ENCODE data around the gene NAA20. TPM values are rescaled to one million over a fixed set of nuclear protein-coding genes. Genes with fewer than 3 reads are reported as not detected.

Gene NAA20
- total RNA-seq, 8 experiments from 2014 or later, result 33.5 to 64.3 (median 44.4) TPM

DNA sequence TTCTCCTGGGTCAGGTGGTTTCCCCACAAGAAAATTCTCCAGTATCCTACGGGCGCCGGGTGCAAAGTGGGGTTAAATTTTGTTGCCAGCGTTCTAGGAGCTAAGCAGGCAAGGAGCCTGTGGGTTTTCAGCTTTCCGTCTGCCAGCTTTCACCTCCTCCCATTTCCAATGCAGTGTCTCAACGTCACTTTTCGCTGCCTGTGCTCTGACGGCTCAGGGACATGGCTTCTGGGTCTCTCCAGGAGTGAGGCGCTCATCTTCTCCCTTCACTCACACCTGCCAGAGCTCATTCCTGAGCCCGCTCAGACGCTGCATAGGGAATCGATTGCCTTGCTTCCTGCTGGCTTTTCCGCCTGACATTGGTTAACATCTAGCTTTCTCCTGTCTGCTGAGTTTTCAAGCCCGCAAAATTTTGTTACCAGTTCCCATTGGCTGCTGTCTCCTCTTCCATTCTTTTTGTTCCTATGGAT, 7.3 kb upstream of the NAA20 start:
- Histone ChIP-seq H3K4me1 (replicated peaks in 1 of 2) (peaks cover 10 to 12% of the 10 kb centered on the region in 2 donors), H3K27ac (peak overlapping the region in 1 of 2 donors; percentile 32), H3K4me3 (no peak overlapping the region)
- 28 to 73% (median 57%) methylated on average over 1 to 11 of the region's 14 CpGs; no CpG with 5 or more reads in 1 of the 10 experiments for WGBS, 10 experiments
- in situ Hi-C loops (cut with MboI; ENCODE audit: low pct_unique_long_range_greater_than_20kb in 2 of 9, low sequenced_read_pairs in 9 of 9, unreplicated experiment in 9 of 9), result loop anchor here in 4 of 9 experiments (10.0 to 25.0 kb wide), 3 partner anchors 223 to 323 kb away; no protein-coding TSS in a partner anchor
- ATAC-seq (replicated peaks in 6 of 8), result peak in 5 of 8 experiments; percentile 26 to 64 (median 57)

DNA sequence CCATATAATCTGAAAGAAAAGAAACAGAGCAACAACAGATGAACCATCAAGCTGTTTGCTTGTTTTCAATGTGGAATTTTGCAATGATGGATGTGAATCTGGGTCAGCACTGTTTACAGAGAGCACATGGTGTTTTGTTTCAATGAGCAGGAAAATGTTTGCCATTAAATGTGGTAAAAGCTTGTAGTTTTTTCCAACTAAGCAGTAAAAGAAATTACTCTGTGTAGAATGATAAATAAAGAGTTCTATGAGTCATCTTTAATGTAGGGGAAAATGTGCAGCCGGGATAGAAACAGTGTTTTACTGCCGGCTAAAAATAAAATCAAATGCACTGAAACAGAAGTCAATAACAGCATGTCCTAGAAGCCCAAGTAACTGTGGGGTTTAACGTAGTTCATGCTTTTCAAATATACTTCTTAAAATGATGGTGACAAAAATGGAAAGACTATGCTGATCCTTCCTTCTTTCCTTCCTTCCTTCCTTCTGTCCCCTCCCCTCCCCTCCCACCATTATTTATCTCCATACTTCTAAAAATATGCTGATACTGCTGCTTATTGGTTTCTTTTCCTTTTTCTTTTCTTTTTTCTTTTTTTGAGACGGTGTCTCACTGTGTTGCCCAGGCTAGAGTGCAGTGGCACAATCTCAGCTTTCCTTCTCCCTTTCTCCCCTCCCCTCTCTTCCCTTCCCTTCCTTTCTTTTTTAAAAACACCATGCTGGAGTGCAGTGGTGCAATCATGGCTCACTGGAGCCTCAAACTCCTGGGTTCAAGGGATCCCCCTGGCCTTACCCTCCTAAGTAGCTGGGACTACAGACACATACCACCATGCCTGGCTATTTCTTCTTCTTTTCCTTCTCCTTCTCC, 6.3 kb upstream of the NAA20 start:
- H3K27ac ChIP-seq, result no peak overlapping the region
- H3K4me3 ChIP-seq, result no peak overlapping the region
- ATAC-seq (replicated peaks in 6 of 8), result peak; percentile 49 to 89 (median 74)
- peaks cover 6 to 10% of the 10 kb centered on the region in 2 donors for H3K4me1 ChIP-seq (replicated peaks in 1 of 2)
- in situ Hi-C loops (cut with MboI; ENCODE audit: low pct_unique_long_range_greater_than_20kb in 2 of 9, low sequenced_read_pairs in 9 of 9, unreplicated experiment in 9 of 9), result loop anchor here in 3 of 9 experiments (25.0 kb wide), 2 partner anchors 224 to 324 kb away; no protein-coding TSS in a partner anchor
- WGBS, 10 experiments, result 0 to 71% (median 52%) methylated on average over 2 to 4 of the region's 4 CpGs; no CpG with 5 or more reads in 1 of the 10 experiments

DNA sequence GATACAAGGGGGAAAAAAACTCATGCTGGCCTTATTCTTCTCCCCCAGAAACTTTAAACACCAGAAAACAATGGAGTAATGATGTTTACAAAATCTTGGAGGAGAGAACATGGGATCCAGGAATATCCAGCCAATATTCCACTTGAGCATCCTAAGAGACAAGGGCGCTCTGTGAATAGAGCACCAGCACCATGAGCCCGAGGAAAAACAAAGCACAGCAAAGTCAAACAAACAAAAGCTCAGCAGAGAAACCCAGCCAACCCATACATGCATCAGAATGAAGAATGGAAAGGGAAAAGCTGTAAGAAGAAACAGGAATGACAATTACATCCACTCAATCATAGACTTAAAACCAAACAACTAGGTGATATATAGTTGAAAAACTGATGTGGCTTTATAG, 4.6 kb upstream of the NAA20 start:
- ATAC-seq (replicated peaks in 6 of 8), result peak in 1 of 8 experiments; percentile 37
- H3K4me3 ChIP-seq, result no peak overlapping the region
- 0 to 92% (median 60%) methylated on average over 1 to 2 of the region's 2 CpGs; no CpG with 5 or more reads in 5 of the 10 experiments for WGBS, 10 experiments
- peaks cover 9 to 10% of the 10 kb centered on the region in 2 donors for H3K4me1 ChIP-seq (replicated peaks in 1 of 2)
- in situ Hi-C loops (cut with MboI; ENCODE audit: low pct_unique_long_range_greater_than_20kb in 2 of 9, low sequenced_read_pairs in 9 of 9, unreplicated experiment in 9 of 9), result loop anchor here in 3 of 9 experiments (25.0 kb wide), 2 partner anchors 225 to 325 kb away; no protein-coding TSS in a partner anchor
- no peak overlapping the region for H3K27ac ChIP-seq

DNA sequence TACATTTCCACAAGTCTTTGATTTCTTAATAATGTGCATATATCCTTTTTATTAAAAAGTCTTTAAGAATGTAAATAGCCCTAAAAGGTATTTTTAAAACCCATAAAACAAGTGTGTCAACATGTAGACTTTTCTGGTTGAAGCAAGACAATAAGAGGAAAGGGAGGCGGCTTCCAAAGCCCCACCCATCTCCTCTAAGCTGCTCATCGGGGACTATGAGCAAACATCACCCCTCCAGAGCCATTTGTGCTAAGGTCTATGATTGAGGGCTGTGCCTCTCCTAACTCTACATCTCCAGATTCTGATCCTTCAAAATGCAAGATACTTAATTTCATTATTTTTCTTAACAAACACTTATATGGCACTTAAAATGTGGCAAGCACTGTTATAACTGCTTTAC, 2.5 kb upstream of the NAA20 start:
- no peak overlapping the region for H3K27ac ChIP-seq
- ATAC-seq (replicated peaks in 6 of 8), result no peak
- peaks cover 14 to 18% of the 10 kb centered on the region in 2 donors for H3K4me1 ChIP-seq (replicated peaks in 1 of 2)
- H3K4me3 ChIP-seq, result no peak overlapping the region
- in situ Hi-C loops (cut with MboI; ENCODE audit: low pct_unique_long_range_greater_than_20kb in 2 of 9, low sequenced_read_pairs in 9 of 9, unreplicated experiment in 9 of 9), result loop anchor here in 3 of 9 experiments (25.0 kb wide), 2 partner anchors 227 to 327 kb away; no protein-coding TSS in a partner anchor
- 20 to 58% (median 42%) methylated on average over 1 to 2 of the region's 2 CpGs; no CpG with 5 or more reads in 5 of the 10 experiments for WGBS, 10 experiments

DNA sequence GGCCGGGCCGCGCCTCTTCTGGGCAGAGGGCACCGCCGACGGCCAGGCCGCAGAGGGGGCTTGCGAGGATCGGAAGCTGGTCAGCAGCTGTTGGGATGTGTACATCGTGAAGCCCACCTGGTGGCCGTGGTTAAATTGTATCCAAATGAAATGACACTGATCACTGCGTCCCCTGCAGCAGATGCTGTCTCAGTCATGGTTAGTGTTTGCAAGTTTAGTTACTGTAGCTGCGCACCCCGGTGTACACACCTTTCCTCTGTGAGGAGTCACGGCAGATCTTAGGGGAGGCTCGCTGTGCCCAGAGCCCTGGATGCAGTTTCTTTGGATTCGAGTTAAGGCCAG, 653 bp downstream of the NAA20 start:
- 0 to 11% (median 0%) methylated on average over 1 to 6 of the region's 17 CpGs; no CpG with 5 or more reads in 3 of the 10 experiments for WGBS, 10 experiments
- in situ Hi-C loops (cut with MboI; ENCODE audit: low pct_unique_long_range_greater_than_20kb in 2 of 9, low sequenced_read_pairs in 9 of 9, unreplicated experiment in 9 of 9), result loop anchor here in 3 of 9 experiments (25.0 kb wide), 2 partner anchors 231 to 331 kb away; no protein-coding TSS in a partner anchor
- Histone ChIP-seq H3K27ac (peak overlapping the region; percentile 71 to 90), H3K4me3 (peak overlapping the region; percentile 58 to 99 (median 76)), H3K4me1 (replicated peaks in 1 of 2) (peaks cover 8 to 9% of the 10 kb centered on the region in 2 donors)
- peak in 2 of 8 experiments; percentile 3 to 5 for ATAC-seq (replicated peaks in 6 of 8)

DNA sequence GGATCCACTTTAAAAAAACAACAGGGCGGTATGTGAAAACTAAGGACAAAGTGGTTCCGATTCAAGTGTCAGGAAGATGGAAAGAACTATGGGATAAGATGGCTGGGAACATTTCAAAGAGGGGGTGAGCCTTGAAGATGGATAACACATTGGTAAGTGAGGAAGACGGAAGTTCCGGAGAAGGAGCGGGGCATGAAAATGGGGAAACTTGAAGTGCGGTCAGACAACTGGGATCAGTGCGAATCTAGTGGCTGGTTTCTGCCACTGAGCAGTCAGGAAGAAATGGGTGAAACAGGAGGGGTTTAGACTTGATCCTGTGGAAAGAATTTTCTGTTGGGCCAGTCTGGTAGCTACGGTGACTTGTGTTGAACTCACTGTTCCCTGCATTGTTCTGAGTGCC, 1.2 kb downstream of the NAA20 start:
- ATAC-seq (replicated peaks in 6 of 8), result no peak
- H3K4me3 ChIP-seq, result peak overlapping the region; percentile 58 to 99 (median 76)
- in situ Hi-C loops (cut with MboI; ENCODE audit: low pct_unique_long_range_greater_than_20kb in 2 of 9, low sequenced_read_pairs in 9 of 9, unreplicated experiment in 9 of 9), result loop anchor here in 3 of 9 experiments (25.0 kb wide), 2 partner anchors 231 to 331 kb away; no protein-coding TSS in a partner anchor
- H3K4me1 ChIP-seq (replicated peaks in 1 of 2), result peaks cover 8 to 9% of the 10 kb centered on the region in 2 donors
- H3K27ac ChIP-seq, result no peak overlapping the region
- 63 to 100% (median 84%) methylated on average over 1 to 8 of the region's 8 CpGs; no CpG with 5 or more reads in 1 of the 10 experiments for WGBS, 10 experiments

DNA sequence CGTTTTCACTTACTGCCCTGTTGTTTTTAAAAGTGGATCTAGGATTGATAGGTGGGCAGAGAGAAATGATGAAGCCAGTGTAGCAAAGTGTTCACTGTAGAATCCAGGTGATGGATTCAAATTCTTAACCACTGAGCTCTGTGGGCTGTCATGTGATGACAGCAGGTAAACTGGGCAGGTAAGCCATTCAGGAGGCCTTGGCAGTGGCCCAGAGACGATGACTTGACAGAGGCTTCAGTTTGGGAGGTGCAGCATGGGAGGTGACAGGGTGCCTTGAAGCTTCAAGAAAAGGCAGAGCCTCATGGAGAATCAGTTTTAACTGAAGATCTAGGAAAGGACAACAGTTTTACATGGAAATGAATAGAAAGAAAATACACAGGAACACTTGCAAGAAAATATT, 2.0 kb downstream of the NAA20 start:
- no peak overlapping the region for H3K27ac ChIP-seq
- WGBS, 10 experiments, result 64 to 100% (median 80%) methylated on average over 1 to 2 of the region's 2 CpGs; no CpG with 5 or more reads in 5 of the 10 experiments
- in situ Hi-C loops (cut with MboI; ENCODE audit: low pct_unique_long_range_greater_than_20kb in 2 of 9, low sequenced_read_pairs in 9 of 9, unreplicated experiment in 9 of 9), result loop anchor here in 3 of 9 experiments (25.0 kb wide), 2 partner anchors 232 to 332 kb away; no protein-coding TSS in a partner anchor
- peaks cover 8 to 9% of the 10 kb centered on the region in 2 donors for H3K4me1 ChIP-seq (replicated peaks in 1 of 2)
- H3K4me3 ChIP-seq, result no peak overlapping the region
- ATAC-seq (replicated peaks in 6 of 8), result no peak

DNA sequence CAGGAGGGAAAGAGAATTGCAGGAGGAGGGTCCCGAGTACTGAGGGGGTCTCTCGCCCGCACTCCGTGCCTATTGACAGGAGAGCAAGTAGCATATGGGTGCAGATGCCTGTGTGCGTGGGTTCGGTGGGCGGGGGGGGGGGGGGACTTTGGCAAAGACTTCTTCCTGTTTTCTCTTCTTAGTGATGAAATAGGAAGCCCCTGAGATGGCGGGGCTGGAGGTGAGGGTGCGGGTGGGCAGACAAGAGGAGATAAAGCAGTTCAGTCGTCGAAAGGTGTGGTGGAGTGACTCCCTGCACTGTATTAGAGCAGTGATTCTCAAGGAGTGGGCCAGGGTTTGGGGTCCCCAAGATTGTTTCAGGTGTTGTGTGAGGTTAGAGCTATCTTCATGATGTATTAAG, 3.7 kb downstream of the NAA20 start:
- H3K27ac ChIP-seq, result no peak overlapping the region
- H3K4me1 ChIP-seq (replicated peaks in 1 of 2), result peaks cover 8 to 9% of the 10 kb centered on the region in 2 donors
- H3K4me3 ChIP-seq, result no peak overlapping the region
- 87 to 100% (median 90%) methylated on average over 2 to 5 of the region's 11 CpGs; no CpG with 5 or more reads in 7 of the 10 experiments for WGBS, 10 experiments
- in situ Hi-C loops (cut with MboI; ENCODE audit: low pct_unique_long_range_greater_than_20kb in 2 of 9, low sequenced_read_pairs in 9 of 9, unreplicated experiment in 9 of 9), result loop anchor here in 3 of 9 experiments (25.0 kb wide), 2 partner anchors 234 to 334 kb away; no protein-coding TSS in a partner anchor
- ATAC-seq (replicated peaks in 6 of 8), result no peak

DNA sequence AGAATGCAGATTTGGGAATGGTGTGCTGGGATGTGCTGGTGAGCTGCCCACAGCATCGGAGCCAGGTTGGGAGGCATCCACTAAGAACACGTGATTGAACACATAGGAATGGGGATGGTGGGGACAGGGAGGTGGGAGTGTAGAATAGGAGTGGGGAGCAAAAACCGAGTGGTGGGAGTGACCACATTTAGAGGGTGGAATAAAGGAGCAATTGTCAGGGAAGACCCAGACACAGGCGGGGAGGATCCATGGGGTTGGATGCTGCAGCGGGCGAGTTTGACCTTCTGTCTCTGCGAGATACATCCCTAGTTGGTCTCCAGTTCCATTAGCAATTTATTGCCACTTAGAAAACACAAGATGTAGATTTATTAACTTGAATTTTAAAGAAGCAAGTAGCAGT, 4.7 kb downstream of the NAA20 start:
- ATAC-seq (replicated peaks in 6 of 8), result no peak
- H3K4me1 ChIP-seq (replicated peaks in 1 of 2), result peaks cover 6 to 8% of the 10 kb centered on the region in 2 donors
- in situ Hi-C loops (cut with MboI; ENCODE audit: low pct_unique_long_range_greater_than_20kb in 2 of 9, low sequenced_read_pairs in 9 of 9, unreplicated experiment in 9 of 9), result loop anchor here in 3 of 9 experiments (25.0 kb wide), 2 partner anchors 235 to 335 kb away; no protein-coding TSS in a partner anchor
- no peak overlapping the region for H3K4me3 ChIP-seq
- H3K27ac ChIP-seq, result no peak overlapping the region
- 33 to 100% (median 82%) methylated on average over 1 to 6 of the region's 7 CpGs; no CpG with 5 or more reads in 2 of the 10 experiments for WGBS, 10 experiments

DNA sequence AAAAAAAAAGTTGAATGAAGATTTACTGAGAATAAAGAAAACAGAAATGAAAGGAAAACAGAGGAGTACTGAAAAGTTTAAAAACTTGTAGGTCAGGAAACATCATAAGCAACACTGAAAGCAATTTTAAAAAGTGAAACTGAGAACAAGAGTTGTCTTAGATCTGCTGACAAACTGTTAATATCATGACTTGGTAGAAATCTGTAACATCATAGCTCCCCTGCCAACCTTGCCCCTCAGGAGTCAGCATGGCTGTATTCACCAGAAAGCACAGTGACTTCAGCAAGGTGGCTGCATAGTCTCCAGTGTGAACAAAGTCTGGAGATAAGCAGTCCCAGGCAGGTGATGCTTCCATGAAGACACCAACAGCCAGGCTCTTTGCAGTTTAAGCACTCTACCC, 5.3 kb downstream of the NAA20 start:
- peaks cover 5 to 8% of the 10 kb centered on the region in 2 donors for H3K4me1 ChIP-seq (replicated peaks in 1 of 2)
- in situ Hi-C loops (cut with MboI; ENCODE audit: low pct_unique_long_range_greater_than_20kb in 2 of 9, low sequenced_read_pairs in 9 of 9, unreplicated experiment in 9 of 9), result loop anchor here in 3 of 9 experiments (25.0 kb wide), 2 partner anchors 235 to 335 kb away; no protein-coding TSS in a partner anchor
- H3K27ac ChIP-seq, result no peak overlapping the region
- ATAC-seq (replicated peaks in 6 of 8), result no peak
- no peak overlapping the region for H3K4me3 ChIP-seq

DNA sequence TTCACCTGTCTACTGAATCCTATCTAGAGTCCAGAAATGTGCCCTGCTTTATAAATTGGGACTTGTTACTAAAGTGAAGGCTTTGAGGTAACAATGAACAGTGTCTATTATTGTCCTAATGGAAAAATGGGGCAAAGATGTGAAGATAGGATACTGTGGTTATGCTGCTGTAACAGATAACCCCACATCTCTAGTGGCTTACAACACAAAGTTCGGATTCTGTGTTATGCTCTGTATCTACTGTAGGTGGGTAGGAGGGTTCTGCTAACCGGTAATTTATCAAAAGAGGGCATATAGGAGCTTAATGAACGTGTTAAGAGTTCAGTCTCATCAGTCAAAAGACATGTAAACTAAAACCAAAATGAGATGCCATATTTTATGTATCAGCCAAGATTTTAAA, 6.2 kb downstream of the NAA20 start:
- in situ Hi-C loops (cut with MboI; ENCODE audit: low pct_unique_long_range_greater_than_20kb in 2 of 9, low sequenced_read_pairs in 9 of 9, unreplicated experiment in 9 of 9), result loop anchor here in 3 of 9 experiments (25.0 kb wide), 2 partner anchors 236 to 336 kb away; no protein-coding TSS in a partner anchor
- no peak overlapping the region for H3K27ac ChIP-seq
- WGBS, 10 experiments, result 100% methylated on average over 1 to 3 of the region's 3 CpGs; no CpG with 5 or more reads in 3 of the 10 experiments
- ATAC-seq (replicated peaks in 6 of 8), result no peak
- peaks cover 1 to 4% of the 10 kb centered on the region in 2 donors for H3K4me1 ChIP-seq (replicated peaks in 1 of 2)
- no peak overlapping the region for H3K4me3 ChIP-seq

DNA sequence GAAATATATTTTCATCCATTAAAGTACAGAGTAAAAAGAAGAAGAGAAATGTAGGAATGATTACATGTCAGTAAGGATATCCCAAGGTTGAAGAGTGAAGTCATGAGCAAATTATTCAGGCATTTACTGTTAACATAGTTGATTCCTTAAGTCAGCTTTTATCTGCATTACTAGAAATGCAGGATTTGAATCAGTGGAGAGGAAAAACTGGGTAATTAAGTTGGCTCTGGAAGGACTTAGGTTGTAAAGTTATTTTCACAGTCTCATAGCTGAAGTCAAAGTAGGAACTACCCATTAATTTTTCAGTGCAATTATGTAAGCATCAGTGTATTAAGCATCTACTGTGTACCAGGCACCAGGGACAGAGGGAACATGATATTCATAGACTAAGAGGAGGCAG, 7.8 kb downstream of the NAA20 start:
- H3K4me3 ChIP-seq, result no peak overlapping the region
- H3K4me1 ChIP-seq (replicated peaks in 1 of 2), result no peaks in the 10 kb centered on the region
- in situ Hi-C loops (cut with MboI; ENCODE audit: low pct_unique_long_range_greater_than_20kb in 2 of 9, low sequenced_read_pairs in 9 of 9, unreplicated experiment in 9 of 9), result loop anchor here in 3 of 9 experiments (25.0 kb wide), 2 partner anchors 238 to 338 kb away; no protein-coding TSS in a partner anchor
- H3K27ac ChIP-seq, result no peak overlapping the region
- peak in 2 of 8 experiments; percentile 40 to 46 for ATAC-seq (replicated peaks in 6 of 8)

Data from motor neuron (in vitro differentiated cells).